Pancreas (tissue), 10 donors: Measurements from ENCODE around the gene SPATA31D1. TPM values are rescaled to one million over a fixed set of nuclear protein-coding genes. Genes with fewer than 3 reads are reported as not detected.

ENCODE experiments used
- ATAC-seq, 4 donors: fragments of 200-7000 bp; cut with Tn5 transposase; one replicate each; pipeline versions ENCODE4 v1.8.0 to v1.9.1; 2020; ENCODE audit warnings: mild to moderate bottlenecking in 4 of 4, moderate library complexity in 4 of 4
- DNase-seq, 6 donors: peaks; one replicate each; pipeline ENCODE4 v3.0.0-alpha.2; 2020
- FAIRE-seq: peaks from 2 replicates; lab custom pipeline; 2012; peaks lifted over from hg19 to GRCh38; lab: Jason Lieb, UNC
- H3K27ac ChIP-seq, 4 donors: fragments of 200-600 bp; sonication (generic); 1 replicate in 3 of 4; 2 replicates in 1 of 4; pipeline versions ENCODE4 v1.5.0 to v1.8.0; 2020
- H3K27me3 ChIP-seq, 4 donors: fragments of 200-600 bp; one replicate each; pipeline ENCODE4 v1.8.0; 2021
- H3K36me3 ChIP-seq, 3 donors: fragments of 200-600 bp; sonication (generic) in 1 of 3; one replicate each; pipeline versions ENCODE4 v1.5.0 to v1.8.0; 2020 to 2021
- H3K4me1 ChIP-seq, 3 donors: fragments of 200-600 bp; one replicate each; pipeline ENCODE4 v1.8.0; 2021
- H3K4me3 ChIP-seq, 4 donors: fragments of 200-600 bp; sonication (generic) in 2 of 4; one replicate each; pipeline versions ENCODE4 v1.5.0 to v1.8.0; 2020 to 2021
- H3K9me3 ChIP-seq, 4 donors: fragments of 200-600 bp; one replicate each; pipeline ENCODE4 v1.8.0; 2021
- CTCF ChIP-seq, 4 donors: fragments of 200-600 bp; sonication (generic) in 3 of 4; IDR thresholded peaks; one replicate each; pipeline versions ENCODE4 v1.5.0 to v1.8.0; 2021; ENCODE audit warnings: antibody characterized with exemption in 4 of 4
- WGBS, 2 donors: extraction: QIAGEN DNeasy Blood & Tissue Kit; methylation state at CpG; one replicate each; pipeline ENCODE4 v1.1.7; 2013; 5-methylcytosine and 5-hydroxymethylcytosine counted together
- intact Hi-C, 3 donors: fragments of 100-400 bp; cut with DNase I; formaldehyde crosslinking; loops; one replicate each; pipeline versions ENCODE4 v1.11.1 to v1.14.2; 2022
- polyA plus RNA-seq, 2 donors: library from polyadenylated mRNA; stranded (reverse); fragments of 200-250 nt; gene quantifications; one replicate each; pipeline ENCODE4 v1.2.3, GENCODE V29; 2013
- total RNA-seq, 6 donors: library from RNA; stranded (reverse); fragmentation: NEBNext Ultra II Directional in 4 of 6; extraction: Animal tissue kit (Norgen Biotek cat#: 25700) in 4 of 6; gene quantifications; one replicate each; pipeline versions ENCODE4 v1.2.1 to v1.2.4, GENCODE V29; 2021 to 2023
- donor health status: healthy with polysubstance abuse.
- donor health status: DM: no; HTN: no; CAD: no; lungs with moderate emphysema.
- donor health status: DM: no; HTN: no; CAD: no.
- donor health status: control.
- donor health status: control.
- donor health status: Bipolar disorder and iron deficiency.
- donor health status: DM: yes; HTN: yes; CAD: no.
- donor health status: DM: no; HTN: no; CAD: no.
- donor health status: DM: no; HTN: no; CAD: no.
- donor health status: DM: yes; HTN: yes; CAD: no.

The SPATA31D1 gene
- total and polyA plus RNA-seq, 8 donors: not detected

- ATAC-seq (no peak), FAIRE-seq (no peak), DNase-seq (no peak)
- no peak for TF ChIP-seq CTCF (IDR thresholded peaks at IDR 0.05)
- H3K4me3 ChIP-seq: no peak overlapping the region
- no peaks in the 10 kb centered on the region for H3K27me3 ChIP-seq
- no peaks in the 10 kb centered on the region for H3K9me3 ChIP-seq
- no peaks in the 10 kb centered on the region for H3K36me3 ChIP-seq
- 91 to 100% methylated on average over 1 of the region's 1 CpG for WGBS, 2 donors
- H3K27ac ChIP-seq: no peak overlapping the region
- intact Hi-C loops: no loop called here
- no peaks in the 10 kb centered on the region for H3K4me1 ChIP-seq
Observed at GRCh38 chr9:81989700-81990099, 1.1 kb downstream of the SPATA31D1 start.

GRCh38 chr9:81993656-81994055, 5.1 kb downstream of the SPATA31D1 start:
- H3K27me3 ChIP-seq: no peaks in the 10 kb centered on the region
- no peak for DNase-seq
- H3K9me3 ChIP-seq: no peaks in the 10 kb centered on the region
- intact Hi-C loops: no loop called here
- 79 to 83% methylated on average over 5 of the region's 5 CpGs for WGBS, 2 donors
- TF ChIP-seq CTCF (IDR thresholded peaks at IDR 0.05): no peak
- H3K4me1 ChIP-seq: no peaks in the 10 kb centered on the region
- H3K27ac ChIP-seq: no peak overlapping the region
- ATAC-seq: no peak
- no peak overlapping the region for H3K4me3 ChIP-seq
- H3K36me3 ChIP-seq: no peaks in the 10 kb centered on the region
- FAIRE-seq: no peak

GRCh38 chr9:81999806-82000205, 11.2 kb downstream of the SPATA31D1 start:
- ATAC-seq (peak; percentile 71 to 93 (median 86)), FAIRE-seq (no peak)

GRCh38 chr9:82010711-82011110, 22.1 kb downstream of the SPATA31D1 start:
- Histone ChIP-seq H3K9me3 (no peaks in the 10 kb centered on the region), H3K36me3 (no peaks in the 10 kb centered on the region), H3K27me3 (no peaks in the 10 kb centered on the region), H3K27ac (no peak overlapping the region), H3K4me1 (no peaks in the 10 kb centered on the region), H3K4me3 (no peak overlapping the region)
- FAIRE-seq (no peak), ATAC-seq (no peak), DNase-seq (no peak)
- intact Hi-C loops: no loop called here
- 89 to 94% methylated on average over 1 of the region's 1 CpG for WGBS, 2 donors
- no peak for TF ChIP-seq CTCF (IDR thresholded peaks at IDR 0.05)

More at GRCh38 chr9:81999806-82000205, 11.2 kb downstream of the SPATA31D1 start:
- Histone ChIP-seq H3K4me3 (no peak overlapping the region), H3K27me3 (no peaks in the 10 kb centered on the region), H3K4me1 (peaks cover 0 to 12% (median 8%) of the 10 kb centered on the region in 3 donors), H3K36me3 (no peaks in the 10 kb centered on the region), H3K27ac (no peak overlapping the region), H3K9me3 (no peaks in the 10 kb centered on the region)
- peak in 3 of 6 donors; percentile 17 to 47 (median 30) for DNase-seq
- no peak for TF ChIP-seq CTCF (IDR thresholded peaks at IDR 0.05)
- intact Hi-C loops: no loop called here

GRCh38 chr9:82011133-82011532, 22.6 kb downstream of the SPATA31D1 start:
- Histone ChIP-seq H3K36me3 (no peaks in the 10 kb centered on the region), H3K9me3 (no peaks in the 10 kb centered on the region), H3K4me1 (no peaks in the 10 kb centered on the region), H3K4me3 (no peak overlapping the region), H3K27ac (no peak overlapping the region), H3K27me3 (no peaks in the 10 kb centered on the region)
- intact Hi-C loops: no loop called here
- WGBS, 2 donors: 84 to 92% methylated on average over 3 of the region's 3 CpGs
- TF ChIP-seq CTCF (IDR thresholded peaks at IDR 0.05): no peak
- FAIRE-seq: no peak
- ATAC-seq: no peak
- no peak for DNase-seq
